ENCODE results near the gene TMC7.

Gene TMC7

GRCh38 chr16:18945233-18945632 lies 38.5 kb upstream of the TMC7 start:
- H3K4me3 ChIP-seq (ENCODE audit: low read depth, low read length): no peak overlapping the region
- no peak for TF ChIP-seq ZNF629 (tag by site-specific recombination; IDR thresholded peaks at IDR 0.05)
- no peak for TF ChIP-seq ZNF473 (tag by site-specific recombination; IDR thresholded peaks at IDR 0.05)
- TF ChIP-seq KLF8 (tag by site-specific recombination; IDR thresholded peaks at IDR 0.05): no peak
- TF ChIP-seq ZNF704 (tag by site-specific recombination; IDR thresholded peaks at IDR 0.05): no peak
- TF ChIP-seq ZNF843 (tag by site-specific recombination; IDR thresholded peaks at IDR 0.05): no peak
- TF ChIP-seq ZNF837 (tag by site-specific recombination; IDR thresholded peaks at IDR 0.05): no peak
- TF ChIP-seq ZNF776 (tag by site-specific recombination; IDR thresholded peaks at IDR 0.05; ENCODE audit: borderline replicate concordance): no peak
- no peak for TF ChIP-seq ATF2 (tag by site-specific recombination; IDR thresholded peaks at IDR 0.05; ENCODE audit: low read depth)
- no peak for TF ChIP-seq ZNF518A (tag by site-specific recombination; conservative IDR thresholded peaks at IDR 0.05; ENCODE audit: low read depth)
- no peak for TF ChIP-seq ZNF133 (tag by site-specific recombination; IDR thresholded peaks at IDR 0.05)
- no peak for TF ChIP-seq ZNF157 (tag by site-specific recombination; IDR thresholded peaks at IDR 0.05)
- no peak for TF ChIP-seq ZNF416 (tag by site-specific recombination; IDR thresholded peaks at IDR 0.05)
- TF ChIP-seq KLF1 (tag by site-specific recombination; IDR thresholded peaks at IDR 0.05): no peak
- no peak for TF ChIP-seq ZNF112 (tag by site-specific recombination; IDR thresholded peaks at IDR 0.05)
- POLR2A ChIA-PET: interaction anchor here (1.4 kb wide), 1 partner anchor 144 kb away, joined by 8 read pairs; the partner anchor contains the start of gene ARL6IP1
- H3K36me3 ChIP-seq (ENCODE audit: control insufficient read depth in 2 of 2, insufficient read depth in 1 of 2, low read length in 2 of 2): no peaks in the 10 kb centered on the region
- H3K4me1 ChIP-seq (ENCODE audit: control insufficient read depth, insufficient read depth, low read length): 0 out of 2 replicates have a peak, but pooled peaks cover 2% of the 10 kb centered on the region
- no peak overlapping the region for H3K27ac ChIP-seq (ENCODE audit: extremely low read depth, low read depth, low read length)
- CTCF ChIA-PET: interaction anchor here (0.6 to 2.3 kb wide), 8 partner anchors 13 to 129 kb away, joined by 3 to 12 read pairs (median 4); no protein-coding TSS in a partner anchor
- H3K9me3 ChIP-seq (ENCODE audit: control insufficient read depth, insufficient read depth, low read depth, low read length): no peaks in the 10 kb centered on the region

- Histone ChIP-seq H3K36me3 (ENCODE audit: control insufficient read depth in 2 of 2, insufficient read depth in 1 of 2, low read length in 2 of 2) (no peaks in the 10 kb centered on the region), H3K9me3 (ENCODE audit: control insufficient read depth, insufficient read depth, low read depth, low read length) (no peaks in the 10 kb centered on the region), H3K4me1 (ENCODE audit: control insufficient read depth, insufficient read depth, low read length) (0 out of 2 replicates have a peak, but pooled peaks cover 2% of the 10 kb centered on the region), H3K27ac (ENCODE audit: extremely low read depth, low read depth, low read length) (no peak overlapping the region), H3K4me3 (ENCODE audit: low read depth, low read length) (no peak overlapping the region)
- ChIA-PET CTCF (no interaction called here), POLR2A (no interaction called here)
- TF ChIP-seq ZNF529 (tag by site-specific recombination; IDR thresholded peaks at IDR 0.05; ENCODE audit: insufficient replicate concordance) (no peak), ZNF488 (tag by site-specific recombination; IDR thresholded peaks at IDR 0.05) (no peak)
Measured at GRCh38 chr16:18948372-18949020, 35.2 kb upstream of the TMC7 start.

Data from HEK293 (cell line).